NCI-H2227 treated with DMSO at 0.1 percent for 48 hours (cell line): Measurements from ENCODE around the gene ABCC6.
"Not testable (repeated sequence)": the region's sequence is repeated elsewhere in the genome, so short reads cannot be mapped to it uniquely, and the experiment has no call there.

ENCODE experiments used
- DNase-seq: peaks from one replicate; lab custom pipeline; 2025; lab: John Stamatoyannopoulos, UW

ABCC6 gene

DNA sequence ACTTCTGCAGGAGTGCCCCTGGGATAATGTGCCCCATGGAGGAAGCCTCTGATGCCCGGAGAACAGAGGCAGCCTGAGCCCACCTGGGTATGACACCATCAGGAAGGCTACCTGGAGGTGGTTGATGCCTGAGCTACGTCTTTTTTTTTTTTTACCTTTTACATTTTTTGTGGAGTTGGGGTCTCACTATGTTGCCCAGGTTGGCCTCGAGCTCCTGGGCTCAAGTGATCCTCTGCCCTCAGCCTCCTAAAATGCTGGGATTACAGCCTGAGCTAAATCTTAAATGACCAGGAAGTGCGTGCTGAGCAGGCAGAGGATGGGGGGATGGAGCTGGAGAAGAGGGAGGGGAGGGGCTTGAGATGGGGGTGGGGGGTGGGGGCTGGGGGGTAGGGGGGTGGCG is 32.7 kb downstream of the ABCC6 start:
- no peak for DNase-seq

GRCh38 chr16:16189842-16190241 is 33.5 kb downstream of the ABCC6 start:
- no peak for DNase-seq

GRCh38 chr16:16188827-16189226 is 34.5 kb downstream of the ABCC6 start:
- no peak for DNase-seq

DNA sequence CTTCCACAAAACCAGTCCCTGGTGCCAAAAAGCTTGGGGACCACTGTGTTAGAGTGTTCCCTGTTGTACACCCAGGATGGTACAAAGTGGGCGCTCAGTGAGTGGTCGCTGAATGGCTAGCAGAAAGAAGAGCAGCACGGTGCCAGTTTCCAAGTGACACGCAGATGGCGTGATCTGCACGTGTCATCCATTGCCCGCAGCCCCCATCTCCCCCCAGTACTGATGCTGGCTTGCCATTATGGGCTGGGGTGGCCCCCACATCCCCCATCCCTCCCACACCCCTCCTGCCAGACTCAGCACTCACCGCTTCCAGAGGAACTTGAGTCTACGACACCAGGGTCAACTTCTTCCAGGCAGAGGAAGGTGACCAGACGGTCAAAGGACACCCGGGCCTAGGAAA is 36.5 kb downstream of the ABCC6 start:
- DNase-seq: no peak

- DNase-seq: no peak
Observed at GRCh38 chr16:16185095-16185494, 38.2 kb downstream of the ABCC6 start.

DNA sequence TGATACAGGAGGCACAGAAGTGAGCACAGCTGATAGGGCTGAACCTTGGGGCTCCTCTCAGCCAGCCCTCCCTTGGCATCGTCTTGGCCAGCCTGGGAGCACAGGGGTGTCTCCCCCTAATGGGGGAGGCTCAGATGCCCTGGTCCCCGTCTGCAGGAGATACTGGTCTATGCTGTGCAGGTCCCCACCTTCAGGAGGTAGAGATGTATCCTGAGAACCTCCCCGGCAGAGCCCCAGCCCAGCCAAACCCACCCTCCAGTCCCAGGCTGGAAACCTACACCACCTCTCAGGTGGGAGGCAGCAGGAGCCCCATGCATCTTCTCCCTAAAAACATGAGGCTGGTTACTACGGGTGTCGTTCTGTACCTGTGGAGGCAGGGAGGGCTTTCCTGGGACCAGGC is 38.7 kb downstream of the ABCC6 start:
- no peak for DNase-seq

- DNase-seq: no peak
Observed at GRCh38 chr16:16183562-16183961, 39.7 kb downstream of the ABCC6 start.

GRCh38 chr16:16182918-16183317 is 40.4 kb downstream of the ABCC6 start:
- DNase-seq: no peak

GRCh38 chr16:16181748-16182147 is 41.5 kb downstream of the ABCC6 start:
- not testable (repeated sequence) for DNase-seq

- no peak for DNase-seq
Observed at GRCh38 chr16:16178455-16179162, 44.7 kb downstream of the ABCC6 start.

DNA sequence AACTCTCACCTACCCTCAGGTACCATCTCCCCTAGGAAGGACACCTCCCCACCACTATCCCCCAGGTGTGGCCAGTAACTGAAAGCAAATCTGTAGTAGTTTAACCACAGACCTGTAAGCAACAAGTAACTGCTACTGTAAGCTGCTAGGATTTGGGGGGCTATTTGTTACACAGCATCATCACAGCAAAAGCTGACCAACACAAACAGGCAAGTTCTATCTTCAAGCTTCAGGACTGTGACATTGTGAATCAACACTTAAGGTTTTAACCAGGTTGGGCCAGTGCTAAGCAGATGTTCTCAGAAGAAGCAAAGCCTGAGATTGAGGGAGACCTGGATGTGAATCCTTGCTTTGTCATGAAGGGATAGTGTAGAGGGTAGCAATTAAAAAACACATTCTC is 47.0 kb downstream of the ABCC6 start:
- DNase-seq: no peak

- no peak for DNase-seq
Observed at GRCh38 chr16:16175296-16175695, 48.0 kb downstream of the ABCC6 start.

DNA sequence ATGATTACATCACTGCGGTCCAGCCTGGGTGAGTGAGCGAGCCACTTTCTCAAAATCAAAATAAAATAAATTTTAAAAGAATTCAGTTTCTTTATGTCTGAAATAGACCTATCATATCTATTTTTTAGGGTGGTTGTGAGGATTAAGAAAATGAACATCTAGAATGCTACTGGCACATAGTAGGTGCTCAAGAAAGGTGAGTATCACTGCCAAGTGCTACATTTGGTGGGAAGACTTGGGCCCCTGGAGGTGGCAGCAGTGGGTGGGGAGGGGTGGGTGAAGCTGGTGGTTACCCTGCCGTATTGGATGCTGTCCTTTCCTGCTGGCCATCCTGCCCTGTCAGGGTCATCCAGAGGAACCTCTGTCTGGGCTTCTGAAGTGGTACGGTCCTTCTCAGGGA is 50.3 kb downstream of the ABCC6 start:
- DNase-seq: no peak

DNA sequence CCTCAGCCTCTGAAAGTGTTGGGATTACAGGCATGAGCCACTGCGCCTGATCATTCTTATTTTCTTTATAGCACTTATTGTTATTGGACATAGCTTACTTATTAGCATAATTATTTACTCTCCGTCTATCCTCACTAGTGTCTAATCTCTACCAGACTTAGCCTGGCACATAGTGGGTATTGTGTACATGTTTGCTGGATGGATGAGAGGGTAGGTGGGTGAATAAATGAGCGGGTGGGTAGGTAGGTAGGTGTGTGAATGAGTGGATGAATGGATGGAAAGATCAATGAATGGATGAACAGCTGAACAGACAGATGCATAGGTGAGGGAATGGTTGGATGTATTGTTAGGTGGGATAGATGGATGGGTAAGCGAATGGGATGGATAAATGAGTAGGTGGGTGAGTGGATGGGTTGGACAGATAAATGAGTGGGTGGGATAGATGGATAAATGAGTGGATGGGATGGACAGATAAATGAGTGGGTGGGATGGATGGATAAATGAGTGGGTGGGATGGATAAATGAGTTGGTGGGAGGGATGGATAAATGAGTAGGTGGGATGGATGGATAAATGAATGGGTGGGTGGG is 51.9 kb downstream of the ABCC6 start:
- DNase-seq: no peak

DNA sequence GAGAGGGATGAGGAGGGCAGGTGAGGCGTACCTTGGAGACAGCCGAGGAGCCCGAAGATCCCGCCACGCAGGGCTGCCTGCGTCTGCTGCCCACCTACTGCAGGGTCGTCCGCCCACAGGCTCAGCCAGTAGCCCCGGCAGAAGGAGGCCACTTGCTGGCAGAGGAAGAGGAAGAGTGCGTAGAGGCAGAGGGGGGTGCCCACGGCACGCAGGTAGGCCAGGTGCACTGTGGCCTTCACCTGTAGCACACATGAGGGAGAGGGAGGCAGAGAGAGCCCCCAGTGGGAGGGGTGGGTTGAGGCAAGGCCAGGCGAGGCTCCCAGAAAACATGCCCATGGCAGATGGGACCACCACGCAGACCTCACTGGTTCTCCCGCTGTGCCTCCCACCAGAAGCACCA is 53.7 kb downstream of the ABCC6 start:
- no peak for DNase-seq

DNA sequence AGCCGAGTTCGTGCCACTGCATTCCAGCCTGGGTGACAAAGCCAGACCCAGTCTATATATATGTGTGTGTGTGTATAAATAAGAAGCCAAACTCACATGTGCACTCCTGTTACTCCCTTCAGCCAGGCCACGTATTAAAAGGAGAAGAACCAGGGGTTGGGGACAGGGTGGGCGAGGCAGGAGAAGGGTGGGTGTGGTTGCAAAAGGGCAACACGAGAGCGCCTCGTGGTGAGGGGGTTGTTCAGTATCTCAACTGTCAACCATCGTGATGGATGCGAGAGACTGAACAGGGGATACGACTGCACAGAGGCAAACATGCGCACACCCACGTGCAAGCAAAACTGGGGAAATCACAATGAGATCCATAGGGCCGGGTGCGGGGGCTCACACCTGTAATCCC is 54.9 kb downstream of the ABCC6 start:
- DNase-seq: no peak

DNA sequence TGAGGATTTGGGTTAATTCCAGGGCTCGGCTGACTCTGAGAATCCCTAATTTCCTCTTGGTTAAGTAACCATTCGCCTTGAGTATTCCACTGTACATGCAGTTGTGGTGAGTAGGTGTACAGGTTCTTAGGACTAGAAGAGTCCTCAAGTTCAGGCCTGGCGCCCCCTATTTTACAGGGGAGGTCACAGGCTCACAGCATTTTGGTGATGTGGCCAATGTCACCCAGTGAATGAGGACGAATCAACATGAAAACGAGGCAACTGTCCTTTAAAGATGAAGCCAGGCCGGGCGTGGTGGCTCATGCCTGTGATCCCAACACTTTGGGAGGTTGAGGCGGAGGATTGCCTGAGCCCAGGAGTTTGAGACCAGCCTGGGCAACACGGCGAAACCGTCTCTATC is 55.4 kb downstream of the ABCC6 start:
- no peak for DNase-seq

DNA sequence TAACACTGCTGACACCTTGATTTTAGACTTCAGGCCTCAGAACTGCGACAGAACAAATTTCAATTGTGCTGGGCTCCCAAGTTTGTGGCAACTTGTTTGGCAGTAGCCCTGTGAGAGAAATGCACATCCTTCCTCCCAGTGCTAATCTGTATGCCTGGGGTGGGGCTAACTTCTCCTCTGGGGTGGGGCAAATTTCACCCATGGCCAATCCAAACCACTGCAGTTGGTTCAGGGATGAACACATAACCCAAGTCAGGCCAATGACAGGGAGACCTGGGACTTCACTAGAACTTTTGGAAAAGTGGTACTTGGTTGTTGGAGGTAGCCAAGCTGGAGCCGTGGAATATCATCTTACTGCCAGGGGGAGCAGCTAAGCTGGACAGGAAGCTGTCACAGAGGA is 56.3 kb downstream of the ABCC6 start:
- DNase-seq: no peak

- no peak for DNase-seq
Observed at GRCh38 chr16:16166085-16166484, 57.2 kb downstream of the ABCC6 start.

DNA sequence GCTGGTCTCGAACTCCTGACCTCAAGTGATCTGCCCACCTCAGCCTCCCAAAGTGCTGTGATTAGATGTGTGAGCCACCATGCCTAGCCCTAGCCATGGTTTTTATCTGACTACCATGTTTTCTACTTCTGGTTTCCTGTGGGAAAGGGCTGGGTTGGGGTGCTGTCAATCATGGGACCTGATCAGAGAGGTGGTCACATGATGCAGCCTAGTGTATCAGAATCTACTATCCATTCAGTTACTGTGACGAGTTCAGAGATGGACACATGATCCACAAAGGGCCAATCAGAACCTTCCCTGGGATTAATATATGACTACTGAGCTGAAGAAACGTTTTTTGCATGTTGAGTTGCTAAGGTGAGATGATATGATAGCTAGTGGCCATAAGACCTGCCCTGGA is 59.1 kb downstream of the ABCC6 start:
- no peak for DNase-seq

GRCh38 chr16:16163571-16163970 is 59.7 kb downstream of the ABCC6 start:
- DNase-seq: no peak

DNA sequence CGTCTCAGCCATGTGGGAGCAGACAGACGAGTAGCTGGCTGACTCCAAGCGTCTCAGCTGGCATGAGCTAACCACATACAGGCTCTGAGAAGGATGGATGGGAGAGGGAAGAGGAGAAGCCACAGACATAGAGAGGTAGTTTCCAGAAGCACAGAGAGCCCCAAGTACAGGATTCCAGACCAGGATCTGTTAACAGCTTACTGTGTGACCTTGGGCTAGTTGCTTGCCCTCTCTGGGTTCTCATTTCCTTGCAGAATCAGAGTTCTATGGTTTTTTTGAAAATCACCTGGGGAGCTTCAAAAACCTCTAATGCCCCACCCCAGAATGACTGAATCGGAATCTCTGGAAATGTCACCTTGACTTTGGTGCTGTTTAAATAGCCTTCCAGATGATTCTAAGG is 60.2 kb downstream of the ABCC6 start:
- DNase-seq: no peak

DNA sequence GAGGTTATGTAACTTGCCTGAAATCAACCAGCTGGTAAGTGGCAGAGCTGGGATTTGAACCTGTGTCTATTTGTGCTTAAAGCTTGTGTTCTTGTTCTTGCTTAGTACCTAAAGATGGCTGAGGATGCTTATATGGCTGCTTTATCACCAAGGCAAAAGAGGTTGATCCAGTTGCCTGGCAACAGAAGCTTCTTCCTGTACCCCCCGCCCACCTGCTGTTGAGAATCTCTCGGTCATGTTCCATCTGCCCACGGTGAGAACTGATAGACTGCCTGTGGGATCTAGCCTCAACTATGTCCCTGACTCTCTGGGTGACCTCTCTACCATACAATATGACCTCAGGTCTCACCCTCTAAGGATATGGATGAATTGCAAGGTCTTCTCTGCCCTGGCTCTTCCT is 60.7 kb downstream of the ABCC6 start:
- DNase-seq: no peak

DNA sequence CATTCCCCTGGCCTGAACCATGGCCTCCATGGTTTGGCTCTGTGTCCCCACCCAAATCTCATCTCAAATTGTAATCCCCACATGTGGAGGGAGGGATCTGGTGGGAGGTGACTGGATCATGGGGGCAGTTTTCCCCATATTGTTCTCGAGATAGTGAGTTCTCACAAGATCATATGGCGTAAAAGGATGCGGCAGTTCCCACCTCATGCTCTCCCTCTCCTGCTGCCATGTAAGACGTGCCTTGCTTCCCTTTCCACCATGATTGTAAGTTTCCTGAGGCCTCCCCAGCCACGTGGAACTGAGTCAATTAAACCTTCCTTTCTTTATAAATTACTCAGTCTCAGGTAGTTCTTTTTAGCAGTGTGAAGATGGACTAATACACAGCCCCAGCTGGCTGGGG is 61.5 kb downstream of the ABCC6 start:
- not testable (repeated sequence) for DNase-seq
